Spleen (tissue), 11 donors: ENCODE results near the gene FRMD4A. TPM values are rescaled to one million over a fixed set of nuclear protein-coding genes. Genes with fewer than 3 reads are reported as not detected.

Source experiments
- DNase-seq: peaks from one replicate; pipeline ENCODE4 v3.0.0-alpha.2; 2020
- H3K27ac ChIP-seq, 8 donors: fragments of 200-600 bp; sonication (generic) in 7 of 8; 1 replicate in 4 of 8; 2 replicates in 4 of 8; pipeline versions ENCODE4 v1.5.0 to v1.8.0; 2016 to 2021; ENCODE audit warnings: inconsistent platforms in 4 of 8, mild to moderate bottlenecking in 4 of 8, moderate library complexity in 1 of 8
- H3K27me3 ChIP-seq, 7 donors: fragments of 200-600 bp; sonication (generic) in 6 of 7; replicated peaks in 1 of 7; 1 replicate in 4 of 7; 2 replicates in 3 of 7; pipeline versions ENCODE4 v1.5.0 to v1.8.0; 2016 to 2021; ENCODE audit warnings: inconsistent platforms in 3 of 7, mild to moderate bottlenecking in 1 of 7
- H3K36me3 ChIP-seq, 6 donors: fragments of 200-600 bp; sonication (generic) in 5 of 6; 1 replicate in 4 of 6; 2 replicates in 2 of 6; pipeline versions ENCODE4 v1.5.0 to v1.8.0; 2016 to 2021; ENCODE audit warnings: inconsistent platforms in 2 of 6
- H3K4me1 ChIP-seq, 6 donors: fragments of 200-600 bp; sonication (generic) in 5 of 6; 1 replicate in 3 of 6; 2 replicates in 3 of 6; pipeline versions ENCODE4 v1.5.0 to v1.8.0; 2016 to 2021; ENCODE audit warnings: inconsistent platforms in 3 of 6
- H3K4me3 ChIP-seq, 8 donors: fragments of 200-600 bp; sonication (generic) in 7 of 8; 1 replicate in 4 of 8; 2 replicates in 4 of 8; pipeline versions ENCODE4 v1.5.0 to v1.8.0; 2016 to 2021; ENCODE audit warnings: inconsistent platforms in 4 of 8, mild to moderate bottlenecking in 4 of 8, moderate library complexity in 2 of 8
- H3K9me3 ChIP-seq, 8 donors: fragments of 200-600 bp; sonication (generic) in 7 of 8; 1 replicate in 4 of 8; 2 replicates in 4 of 8; pipeline versions ENCODE4 v1.5.0 to v1.8.0; 2016 to 2021; ENCODE audit warnings: inconsistent platforms in 4 of 8
- CTCF ChIP-seq, 11 experiments: fragments of 200-600 bp in 7 of 11; fragments of 450-650 bp in 4 of 11; sonication (generic) in 4 of 11; IDR thresholded peaks in 8 of 11; conservative IDR thresholded peaks in 3 of 11; 1 replicate in 7 of 11; 2 replicates in 4 of 11; pipeline versions ENCODE4 v1.4.0 to v1.8.0; 2016 to 2021; ENCODE audit warnings: antibody characterized with exemption in 11 of 11, inconsistent platforms in 4 of 11, mild to moderate bottlenecking in 1 of 11
- POLR2A ChIP-seq, 3 donors: fragments of 450-650 bp; IDR thresholded peaks; one replicate each; pipeline ENCODE4 v1.5.1; 2017; ENCODE audit warnings: antibody characterized with exemption in 3 of 3, mild to moderate bottlenecking in 1 of 3
- POLR2AphosphoS5 ChIP-seq, 3 donors: sonication (generic); formaldehyde crosslinking; IDR thresholded peaks; one replicate each; pipeline ENCODE4 v1.5.1; 2017; ENCODE audit warnings: antibody characterized with exemption in 3 of 3
- WGBS, 5 donors: extraction: QIAGEN DNeasy Blood & Tissue Kit in 3 of 5; methylation state at CpG; one replicate each; pipeline versions ENCODE4 v1.1.5 to v1.1.7; 2013 to 2018; 5-methylcytosine and 5-hydroxymethylcytosine counted together
- intact Hi-C: fragments of 100-400 bp; cut with DNase I; formaldehyde crosslinking; loops from one replicate; pipeline ENCODE4 v1.15.0; 2023; ENCODE audit warnings: low total_unique reads
- polyA plus RNA-seq, 3 donors: library from polyadenylated mRNA; stranded (reverse); fragments of 200-250 nt; gene quantifications; one replicate each; pipeline ENCODE4 v1.2.1, GENCODE V29; 2013
- total RNA-seq, 7 donors: library from RNA; depleted of rRNA in 3 of 7; stranded (reverse); fragments of >200 nt in 3 of 7; fragmentation: NEBNext Ultra II Directional in 4 of 7; extraction: Animal tissue kit (Norgen Biotek cat#: 25700) in 4 of 7; gene quantifications; one replicate each; pipeline versions ENCODE4 v1.1.0 to v1.2.1, GENCODE V29; 2016 to 2021
- donor health status: healthy with polysubstance abuse.
- donor health status: DM: no; HTN: no; CAD: no; lungs with moderate emphysema.
- donor health status: DM: no; HTN: no; CAD: no.
- donor health status: Bipolar disorder and iron deficiency.
- donor health status: healthy.
- donor health status: DM: no; HTN: no; CAD: no.
- donor health status: DM: yes; HTN: yes; CAD: no.

FRMD4A gene
- total and polyA plus RNA-seq, 10 donors = 9.2 to 141 (median 80.5) TPM

DNA sequence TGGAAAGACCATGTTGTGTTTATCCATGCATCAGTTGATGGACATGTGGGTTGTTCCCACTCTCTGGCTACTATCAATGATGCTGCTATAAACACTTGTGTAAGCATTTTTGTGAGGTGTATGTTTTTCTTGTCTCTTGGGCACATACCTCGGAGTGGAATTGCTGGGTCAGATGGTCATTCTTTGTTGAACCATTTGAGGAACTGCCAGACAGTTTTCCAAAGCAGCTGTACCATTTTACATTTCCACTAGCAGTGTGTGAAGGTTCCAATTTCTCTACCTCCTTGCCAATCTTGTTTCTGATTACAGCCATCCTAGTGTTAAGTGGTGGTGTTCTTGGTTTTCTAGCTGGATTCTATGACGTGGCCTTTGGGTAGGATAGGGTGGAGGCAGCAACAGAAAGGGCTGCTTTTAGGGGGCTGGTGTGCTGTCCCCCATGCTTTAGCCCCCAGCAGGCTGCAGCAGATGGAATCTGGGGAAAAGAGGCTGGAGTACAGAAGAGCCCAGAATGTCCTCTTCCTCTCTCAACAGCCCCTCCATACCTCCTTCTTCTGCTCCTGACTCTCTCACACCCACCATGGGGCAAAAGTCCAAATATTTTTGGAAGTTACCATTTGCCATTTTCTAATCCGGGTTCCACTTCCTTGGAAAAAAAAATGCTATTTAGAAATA, 352.7 kb downstream of the FRMD4A start:
- no peaks in the 10 kb centered on the region for H3K4me1 ChIP-seq
- no peaks in the 10 kb centered on the region for H3K9me3 ChIP-seq
- DNase-seq = no peak
- 81 to 90% (median 83%) methylated on average over 3 of the region's 3 CpGs for WGBS, 5 donors
- TF ChIP-seq POLR2AphosphoS5 (IDR thresholded peaks at IDR 0.05) (no peak), CTCF (IDR thresholded peaks at IDR 0.05 in 8 of 11, conservative IDR thresholded peaks at IDR 0.05 in 3 of 11) (no peak), POLR2A (IDR thresholded peaks at IDR 0.05) (no peak)
- no peak overlapping the region for H3K27ac ChIP-seq
- no peaks in the 10 kb centered on the region for H3K36me3 ChIP-seq
- no peak overlapping the region for H3K4me3 ChIP-seq
- H3K27me3 ChIP-seq = peaks cover 0 to 14% (median 0%) of the 10 kb centered on the region in 7 donors
- intact Hi-C loops = no loop called here

DNA sequence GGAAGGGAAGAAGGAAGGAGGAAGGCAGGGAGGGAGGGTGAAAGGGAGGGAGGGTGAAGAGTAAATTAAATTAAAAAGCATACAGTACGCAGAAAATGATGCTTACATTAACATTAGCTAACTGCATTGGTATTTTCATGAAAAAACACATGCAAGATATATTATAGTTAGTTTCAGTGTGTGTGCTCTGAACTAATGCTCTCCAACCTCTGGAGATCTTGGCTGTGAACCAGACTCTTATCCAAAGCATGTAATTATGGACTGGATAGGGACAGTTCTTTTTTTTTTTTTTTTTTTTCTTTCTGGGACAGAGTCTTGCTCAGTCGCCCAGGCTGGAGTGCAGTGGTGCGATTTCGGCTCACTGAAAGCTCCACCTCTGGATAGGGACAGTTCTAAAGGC, 357.0 kb downstream of the FRMD4A start:
- 69 to 82% (median 80%) methylated on average over 4 of the region's 4 CpGs for WGBS, 5 donors
- no peak for DNase-seq
- Histone ChIP-seq H3K4me1 (no peaks in the 10 kb centered on the region), H3K4me3 (no peak overlapping the region), H3K27me3 (peaks cover 0 to 14% (median 0%) of the 10 kb centered on the region in 7 donors), H3K36me3 (no peaks in the 10 kb centered on the region), H3K9me3 (no peaks in the 10 kb centered on the region), H3K27ac (no peak overlapping the region)
- TF ChIP-seq POLR2AphosphoS5 (IDR thresholded peaks at IDR 0.05) (no peak), CTCF (IDR thresholded peaks at IDR 0.05 in 8 of 11, conservative IDR thresholded peaks at IDR 0.05 in 3 of 11) (no peak)
- intact Hi-C loops = no loop called here

DNA sequence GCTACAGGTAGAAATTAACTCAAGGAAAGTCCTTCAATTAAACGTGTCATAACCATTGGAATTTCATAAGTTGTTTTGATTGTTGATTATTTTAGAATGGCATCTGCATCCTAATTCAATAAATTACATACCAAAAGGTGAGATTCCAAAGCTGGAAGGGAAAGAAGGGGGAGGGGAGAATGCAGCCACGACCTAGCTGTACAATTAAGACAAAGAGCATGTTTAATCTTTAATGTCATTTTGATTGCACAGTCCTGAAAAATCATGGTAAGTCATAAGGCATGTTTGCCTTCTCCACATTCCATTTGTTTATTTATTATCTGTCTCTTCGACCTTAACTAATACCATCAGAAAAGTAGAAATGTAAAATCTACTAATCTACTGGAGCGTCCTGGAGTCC, 358.1 kb downstream of the FRMD4A start:
- TF ChIP-seq POLR2A (IDR thresholded peaks at IDR 0.05) (no peak), POLR2AphosphoS5 (IDR thresholded peaks at IDR 0.05) (no peak), CTCF (IDR thresholded peaks at IDR 0.05 in 8 of 11, conservative IDR thresholded peaks at IDR 0.05 in 3 of 11) (no peak)
- intact Hi-C loops = no loop called here
- no peaks in the 10 kb centered on the region for H3K9me3 ChIP-seq
- no peak overlapping the region for H3K4me3 ChIP-seq
- no peak for DNase-seq
- no peak overlapping the region for H3K27ac ChIP-seq
- WGBS, 5 donors = 47 to 61% (median 57%) methylated on average over 4 of the region's 4 CpGs
- peaks cover 0 to 14% (median 0%) of the 10 kb centered on the region in 7 donors for H3K27me3 ChIP-seq
- H3K36me3 ChIP-seq = no peaks in the 10 kb centered on the region
- H3K4me1 ChIP-seq = no peaks in the 10 kb centered on the region

DNA sequence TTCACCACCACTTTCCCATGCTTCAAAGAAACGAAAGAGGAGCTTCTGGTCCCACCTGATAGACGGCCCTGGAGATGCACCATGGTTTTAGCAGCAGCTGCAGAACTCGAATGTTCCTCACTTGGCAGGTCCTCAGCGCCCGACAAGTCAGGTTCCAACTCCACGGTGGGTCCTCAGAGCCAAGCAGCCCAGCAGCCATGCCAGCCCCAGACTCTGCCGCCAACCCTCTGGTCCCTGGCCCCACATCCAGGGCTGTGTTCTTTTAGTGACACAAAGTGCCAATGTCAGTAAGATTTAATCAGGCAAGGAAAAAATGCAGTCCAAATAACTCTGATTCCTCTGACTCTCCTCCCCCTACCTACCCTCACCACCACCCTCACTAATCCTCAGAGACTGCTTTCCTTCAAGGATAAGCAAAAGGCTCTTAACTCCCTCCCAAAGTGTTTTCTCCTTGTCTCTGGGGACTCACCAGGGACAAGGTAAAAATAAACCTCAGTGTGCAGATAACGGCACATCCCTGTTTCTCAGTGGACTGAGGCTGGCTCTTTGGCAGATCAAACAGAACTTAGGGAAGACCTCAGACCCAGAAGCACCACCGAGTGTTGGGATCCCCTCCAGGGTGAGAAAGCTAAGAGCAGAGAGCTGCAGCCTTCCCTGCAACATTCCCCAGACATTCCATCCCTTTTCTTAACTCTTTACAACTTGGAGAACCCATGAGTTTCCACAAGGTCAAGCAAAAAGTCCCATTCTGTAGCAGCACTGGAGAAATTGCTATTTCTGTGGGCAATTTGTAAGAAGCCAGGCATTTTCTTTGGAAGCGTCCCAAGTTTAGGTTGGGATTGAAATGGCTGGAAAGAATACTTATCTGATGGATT, 358.9 kb downstream of the FRMD4A start:
- WGBS, 5 donors = 63 to 76% (median 70%) methylated on average over 9 to 10 of the region's 10 CpGs

More for the DNA sequence above, 358.9 kb downstream of the FRMD4A start:
- TF ChIP-seq CTCF (IDR thresholded peaks at IDR 0.05 in 8 of 11, conservative IDR thresholded peaks at IDR 0.05 in 3 of 11) = no peak
- TF ChIP-seq POLR2AphosphoS5 (IDR thresholded peaks at IDR 0.05) = no peak
- TF ChIP-seq POLR2A (IDR thresholded peaks at IDR 0.05) = no peak
- Histone ChIP-seq H3K36me3 (no peaks in the 10 kb centered on the region), H3K27ac (peak overlapping the region in 1 of 8 donors; percentile 5), H3K4me1 (no peaks in the 10 kb centered on the region), H3K27me3 (peaks cover 0 to 14% (median 0%) of the 10 kb centered on the region in 7 donors), H3K9me3 (no peaks in the 10 kb centered on the region), H3K4me3 (no peak overlapping the region)
- intact Hi-C loops = no loop called here
- no peak for DNase-seq
